Embryonic facial prominence (tissue), 1 donor: Measurements from ENCODE around the gene ZNF823.
"Not testable (repeated sequence)": the region's sequence is repeated elsewhere in the genome, so short reads cannot be mapped to it uniquely, and the experiment has no call there.

Experiments used
- DNase-seq: peaks from one replicate; pipeline ENCODE4 v3.0.0-alpha.2; 2016; ENCODE audit errors: extremely low spot score

Gene ZNF823

DNA sequence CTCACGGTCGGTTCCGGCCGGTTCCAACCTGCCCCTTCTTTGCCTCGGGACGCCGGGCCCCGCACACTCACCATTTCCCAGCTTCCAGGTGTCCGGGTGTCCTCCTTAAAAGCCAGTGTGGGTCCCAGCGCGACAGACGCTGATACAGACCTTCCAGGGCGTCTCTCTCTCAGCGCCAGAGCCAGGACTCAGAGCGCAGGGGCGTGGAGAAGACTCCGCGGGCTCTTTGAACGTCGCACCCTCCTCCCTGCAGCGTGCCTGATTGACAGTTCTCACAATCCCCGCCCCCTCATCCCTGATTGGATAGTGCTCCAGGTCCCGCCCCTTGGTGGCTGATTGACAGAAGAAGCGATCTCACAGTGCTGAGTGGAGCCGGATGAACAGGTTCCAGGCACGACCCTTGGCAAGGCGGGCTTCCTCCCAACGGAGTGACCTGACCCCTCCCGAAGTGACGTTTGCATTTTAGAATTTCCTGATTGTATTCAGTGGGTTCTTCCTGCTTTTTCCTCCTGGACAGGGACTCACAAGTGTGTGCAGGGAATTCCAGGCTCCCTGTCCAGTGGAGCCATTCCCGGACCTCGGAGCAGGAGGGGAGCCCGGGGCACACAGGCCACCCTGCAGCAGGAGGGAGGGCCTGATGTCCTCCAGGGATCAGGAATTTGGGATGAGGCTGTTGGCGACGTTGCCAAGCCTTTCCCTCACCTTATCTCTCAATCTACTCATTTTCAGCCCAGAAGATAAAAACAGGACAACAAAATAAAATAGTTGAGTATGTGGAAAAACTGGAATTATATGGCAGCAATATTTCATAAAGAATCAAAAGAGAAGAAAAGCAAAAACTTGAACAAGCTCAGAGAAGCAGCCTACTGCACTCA is at the start of gene ZNF823:
ZNF823 (minus strand) TSS at position 201 of the 875 bp plus-strand sequence; CDS start at position 74, 127 bp downstream.
- peak; percentile 95 for DNase-seq

DNA sequence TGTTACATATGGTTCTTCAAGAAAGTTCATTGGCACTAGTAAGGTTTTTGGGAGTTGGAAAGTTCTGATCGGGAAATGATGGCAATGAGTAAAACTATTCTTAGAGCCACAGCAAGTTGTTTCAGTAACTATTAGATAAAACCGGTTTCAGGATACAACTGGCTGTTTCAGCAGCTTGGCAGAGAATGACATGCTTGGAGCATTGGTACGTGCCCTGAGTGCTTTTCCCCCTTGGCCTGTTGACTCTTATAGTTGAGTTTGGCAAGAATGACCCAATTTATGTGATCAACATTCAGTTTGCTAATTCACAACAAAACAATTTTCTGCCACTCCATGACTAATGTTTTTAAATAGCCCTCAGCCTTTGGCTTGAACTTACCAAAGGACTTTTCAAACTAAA is 48.8 kb upstream of the ZNF823 start:
- no peak for DNase-seq

DNA sequence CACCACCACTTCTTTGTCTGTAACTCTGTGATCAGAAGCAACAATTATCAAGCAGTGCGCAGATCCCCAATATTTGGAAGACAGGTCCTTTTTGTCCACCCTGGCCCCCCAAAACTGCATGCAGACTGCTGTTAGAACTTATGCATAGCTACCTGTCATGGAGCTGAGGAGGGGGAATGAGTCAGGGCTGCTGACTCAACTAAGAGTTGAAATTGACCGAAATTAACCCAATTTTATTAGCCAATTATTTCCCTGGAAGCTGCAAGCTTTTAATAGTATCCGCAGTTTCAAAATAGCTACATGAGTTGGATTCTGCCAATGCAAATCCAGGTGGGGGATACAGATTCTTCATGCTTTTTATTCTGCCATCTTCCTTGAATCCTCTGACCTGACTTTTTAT is 45.6 kb upstream of the ZNF823 start:
- DNase-seq, result no peak

DNA sequence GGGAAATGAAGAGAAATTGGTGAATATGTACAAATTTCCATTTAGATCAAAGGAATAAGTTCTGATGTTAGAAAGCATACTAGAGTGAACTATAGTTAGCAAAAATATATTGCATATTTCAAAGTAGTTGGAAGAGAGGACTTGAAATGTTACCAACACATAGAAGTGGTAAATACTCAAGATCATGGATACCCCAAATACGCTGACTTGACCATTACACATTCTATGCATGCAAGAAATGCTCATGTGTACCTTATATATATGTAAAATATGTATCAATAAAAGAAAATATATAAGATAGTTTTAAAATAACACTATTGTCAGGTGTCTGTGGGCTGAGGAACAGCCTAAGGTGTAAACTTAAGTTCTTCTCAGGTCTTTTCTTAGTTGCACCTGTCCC is 45.0 kb upstream of the ZNF823 start:
- DNase-seq, result no peak

DNA sequence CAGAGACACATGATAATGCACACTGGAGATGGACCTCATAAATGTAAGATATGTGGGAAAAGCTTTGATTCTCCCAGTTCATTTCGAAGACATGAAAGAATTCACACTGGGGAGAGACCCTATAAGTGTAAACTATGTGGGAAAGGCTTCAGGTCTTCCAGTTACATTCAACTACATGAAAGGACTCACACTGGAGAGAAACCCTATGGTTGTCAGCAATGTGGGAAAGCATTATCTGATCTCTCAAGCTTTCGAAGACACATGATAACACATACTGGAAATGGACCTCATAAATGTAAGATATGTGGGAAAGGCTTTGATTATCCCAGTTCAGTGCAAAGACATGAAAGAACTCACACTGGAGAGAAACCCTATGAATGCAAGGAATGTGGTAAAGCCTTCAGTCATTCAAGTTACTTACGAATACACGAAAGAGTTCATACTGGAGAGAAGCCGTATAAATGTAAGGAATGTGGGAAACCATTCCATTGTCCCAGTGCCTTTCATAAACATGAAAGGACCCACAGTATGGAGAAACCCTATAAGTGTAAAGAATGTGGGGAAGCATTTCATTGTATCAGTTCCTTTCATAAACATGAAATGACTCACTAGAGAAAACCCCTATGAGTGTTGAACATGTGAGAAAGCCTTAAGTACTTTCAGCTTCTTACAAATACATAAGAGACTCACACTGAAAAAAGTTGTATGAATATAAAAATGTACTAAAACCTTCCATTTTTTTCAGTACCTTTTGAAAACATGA is 42.7 kb upstream of the ZNF823 start:
- DNase-seq, result no peak

DNA sequence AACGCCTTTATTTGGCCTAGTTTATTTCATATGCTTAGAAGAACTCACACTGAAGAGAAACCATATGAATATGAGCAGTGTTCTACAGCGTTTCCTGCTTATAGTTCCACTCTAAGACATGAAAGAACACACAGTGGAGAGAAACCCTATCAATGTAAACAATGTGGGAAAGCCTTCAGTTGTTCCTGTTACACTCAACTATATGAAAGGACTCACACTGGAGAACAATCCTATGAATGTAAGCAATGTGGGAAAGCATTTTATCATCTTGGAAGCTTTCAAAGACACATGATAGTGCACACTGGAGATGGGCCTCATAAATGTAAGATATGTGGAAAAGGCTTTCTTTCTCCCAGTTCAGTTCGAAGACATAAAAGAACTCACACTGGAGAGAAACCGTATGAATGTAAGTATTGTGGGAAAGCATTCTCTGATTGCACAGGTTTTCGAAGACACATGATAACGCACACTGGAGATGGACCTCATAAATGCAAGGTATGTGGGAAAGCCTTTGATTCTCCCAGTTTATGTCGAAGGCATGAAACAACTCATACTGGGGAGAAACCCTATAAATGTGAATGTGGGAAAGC is 41.8 kb upstream of the ZNF823 start:
- DNase-seq, result no peak

GRCh38 chr19:11776669-11777068 is 37.9 kb upstream of the ZNF823 start:
- DNase-seq, result not testable (repeated sequence)

DNA sequence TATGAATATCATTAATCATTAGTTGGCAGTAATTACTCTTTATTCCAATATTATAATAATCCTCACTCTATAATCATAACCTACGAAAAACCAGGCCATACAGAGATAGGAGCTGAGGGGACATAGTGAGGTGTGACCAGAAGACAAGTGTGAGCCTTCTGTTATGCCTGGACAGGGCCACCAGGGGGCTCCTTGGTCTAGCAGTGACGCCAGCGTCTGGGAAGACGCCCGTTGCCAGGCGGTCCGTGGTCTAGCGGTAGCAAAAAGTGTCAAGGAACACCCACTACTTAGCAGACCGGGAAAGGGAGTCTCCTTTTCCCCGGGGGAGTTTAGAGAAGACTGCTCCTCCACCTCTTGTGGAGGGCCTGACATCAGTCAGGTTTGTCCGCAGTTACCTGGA is 32.8 kb upstream of the ZNF823 start:
- DNase-seq, result not testable (repeated sequence)

GRCh38 chr19:11769995-11770394 is 31.2 kb upstream of the ZNF823 start:
- no peak for DNase-seq

DNA sequence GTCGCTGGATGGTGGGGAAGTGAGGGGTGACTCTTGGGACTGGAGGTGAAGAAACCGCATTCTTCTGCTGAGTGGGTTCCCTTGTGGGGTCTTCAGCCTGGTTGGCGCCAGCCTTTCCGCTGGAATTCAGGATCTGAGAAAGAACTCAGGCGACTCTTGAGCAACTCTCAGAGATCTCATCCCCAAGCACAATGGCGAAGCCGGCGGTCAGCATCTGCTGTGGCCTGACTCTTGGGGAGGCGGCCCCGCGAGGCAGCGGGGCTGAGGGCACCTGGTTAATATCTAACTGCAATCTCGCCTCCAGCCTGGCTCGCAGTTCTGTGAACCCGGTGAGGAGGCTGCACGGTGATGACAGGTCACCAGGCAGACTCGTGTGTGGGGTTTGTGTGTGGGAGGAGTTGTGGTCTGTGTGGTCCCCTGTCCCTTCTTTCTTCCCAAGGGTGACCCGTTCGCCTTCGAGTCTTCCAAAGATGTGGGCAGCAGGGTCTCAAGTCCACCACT is 28.9 kb upstream of the ZNF823 start:
- DNase-seq, result no peak

GRCh38 chr19:11766597-11767591 is 28.1 kb upstream of the ZNF823 start, which contains the start of gene ZNF441:
ZNF441 (plus strand) TSS chr19:11767000; CDS start chr19:11767194, 194 bp downstream.
- DNase-seq, result peak; percentile 75

DNA sequence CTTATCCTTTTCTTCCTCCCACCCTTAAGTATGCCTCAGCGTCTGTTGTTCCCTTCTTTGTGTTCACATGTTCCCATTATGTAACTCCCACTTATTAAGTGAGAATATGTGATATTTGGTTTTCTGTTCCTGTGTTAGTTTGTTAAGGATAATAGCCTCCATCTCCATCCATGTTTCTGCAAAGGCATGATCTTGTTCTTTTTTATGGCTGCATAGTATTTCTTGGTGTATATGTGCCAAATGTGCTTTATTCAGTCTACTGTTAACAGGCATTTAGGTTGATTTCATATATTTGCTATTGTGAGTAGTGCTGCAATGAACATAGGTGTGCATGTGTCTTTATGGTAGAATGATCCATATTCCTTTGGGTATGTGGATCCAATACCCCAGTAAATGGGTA is 24.9 kb upstream of the ZNF823 start:
- no peak for DNase-seq

GRCh38 chr19:11763117-11763516 is 24.4 kb upstream of the ZNF823 start:
- no peak for DNase-seq

DNA sequence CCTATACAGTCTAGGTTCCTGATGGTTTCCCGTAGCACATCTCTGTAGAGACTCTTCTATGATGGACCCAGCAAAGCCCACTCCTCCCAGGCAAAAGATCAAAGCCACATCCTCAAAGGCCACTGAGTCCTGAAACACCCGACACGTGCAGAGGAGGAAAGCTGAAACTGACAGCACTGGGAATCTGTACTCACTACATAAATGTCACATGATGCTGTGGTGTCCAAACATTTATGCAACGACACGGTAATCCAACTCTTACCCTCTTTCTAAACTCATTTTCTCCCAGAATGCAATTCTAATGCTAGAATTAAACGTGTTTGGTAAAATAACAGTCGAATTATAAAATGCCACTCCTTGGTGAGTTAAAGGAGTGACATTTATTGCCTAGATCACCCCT is 21.1 kb upstream of the ZNF823 start:
- DNase-seq, result no peak

DNA sequence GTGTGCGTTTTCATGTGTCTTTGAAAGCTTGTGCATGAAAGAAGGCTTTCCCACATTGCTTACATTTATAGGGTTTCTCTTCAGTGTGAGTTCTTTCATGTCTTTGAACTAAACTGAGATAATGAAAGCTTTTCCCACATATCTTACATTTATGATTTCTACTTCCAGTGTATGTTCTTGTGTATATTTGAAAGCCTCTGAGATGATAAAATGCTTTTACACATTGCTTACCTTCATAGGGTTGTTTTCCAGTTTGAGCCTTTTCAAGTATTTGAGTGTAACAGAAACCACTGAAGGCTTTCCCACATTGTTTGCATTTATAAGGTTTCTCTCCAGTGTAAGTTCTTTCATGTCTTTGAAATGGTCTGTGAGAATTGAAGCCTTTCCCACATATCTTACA is 18.2 kb upstream of the ZNF823 start:
- no peak for DNase-seq

DNA sequence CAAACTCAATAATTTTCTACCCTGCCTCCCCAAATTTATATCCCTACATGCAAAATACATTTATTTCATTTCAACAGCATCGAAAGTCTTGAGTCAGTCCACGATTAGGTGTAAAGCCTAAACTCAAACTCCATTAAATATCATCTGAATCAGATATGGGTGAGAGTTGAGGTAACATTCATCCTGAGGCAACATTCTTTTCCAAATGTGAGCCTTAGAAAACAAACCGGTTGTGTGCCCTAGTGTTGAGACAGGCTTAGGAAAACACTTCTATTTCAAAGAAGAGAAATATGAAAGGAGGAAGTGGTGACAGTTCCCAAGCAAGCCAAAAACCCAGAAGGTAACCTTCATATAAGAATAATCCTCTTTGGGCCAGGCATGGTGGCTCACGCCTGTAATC is 15.9 kb upstream of the ZNF823 start:
- DNase-seq, result no peak

- DNase-seq, result no peak
Measured at GRCh38 chr19:11752244-11752736, 13.5 kb upstream of the ZNF823 start.

DNA sequence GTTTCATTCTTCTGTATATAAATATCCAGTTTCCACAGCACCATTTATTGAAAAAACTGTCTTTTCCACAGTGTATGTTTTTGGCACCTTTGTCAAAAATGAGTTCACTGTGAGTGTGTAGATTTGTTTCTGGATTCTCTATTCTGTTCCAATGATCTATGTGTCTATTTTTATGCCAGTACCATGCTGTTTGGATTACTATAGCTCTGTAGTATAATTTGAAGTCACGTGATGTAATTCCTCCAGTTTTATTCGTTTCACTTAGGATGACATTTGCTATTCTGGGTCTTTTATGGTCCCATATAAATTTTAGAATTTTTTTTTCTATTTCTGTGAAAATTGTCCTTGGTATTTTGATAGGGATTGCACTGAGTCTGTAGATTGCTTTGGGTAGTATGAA is 11.0 kb upstream of the ZNF823 start:
- DNase-seq, result no peak

GRCh38 chr19:11747277-11747676 is 8.5 kb upstream of the ZNF823 start:
- DNase-seq, result no peak

GRCh38 chr19:11745869-11746268 is 7.1 kb upstream of the ZNF823 start:
- DNase-seq, result no peak
